ENCODE results near the gene STAG1. TPM values are rescaled to one million over a fixed set of nuclear protein-coding genes. Genes with fewer than 3 reads are reported as not detected.
"Not testable (repeated sequence)": the region's sequence is repeated elsewhere in the genome, so short reads cannot be mapped to it uniquely, and the experiment has no call there.

The STAG1 gene
- total and polyA plus RNA-seq, 9 of the 15 experiments (the other 6 are each of a cell fraction or from before 2014, with no cell fraction given), result 2.7 to 17.7 (median 8.8) TPM

DNA sequence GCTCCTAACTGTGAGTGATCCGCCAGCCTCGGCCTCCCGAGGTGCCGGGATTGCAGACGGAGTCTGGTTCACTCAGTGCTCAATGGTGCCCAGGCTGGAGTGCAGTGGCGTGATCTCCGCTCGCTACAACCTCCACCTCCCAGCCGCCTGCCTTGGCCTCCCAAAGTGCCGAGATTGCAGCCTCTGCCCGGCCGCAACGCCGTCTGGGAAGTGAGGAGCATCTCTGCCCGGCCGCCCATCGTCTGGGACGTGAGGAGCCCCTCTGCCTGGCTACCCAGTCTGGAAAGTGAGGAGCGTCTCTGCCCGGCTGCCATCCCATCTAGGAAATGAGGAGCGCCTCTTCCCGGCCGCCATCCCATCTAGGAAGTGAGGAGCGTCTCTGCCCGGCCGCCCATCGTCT, 29.3 kb downstream of the STAG1 start:
- H3K4me2 ChIP-seq (ENCODE audit: insufficient read depth, low read length); H3K9ac ChIP-seq (ENCODE audit: insufficient read depth in 1 of 2, low read depth in 2 of 2, low read length in 2 of 2); ATAC-seq; H4K20me1 ChIP-seq (replicated peaks; ENCODE audit: control insufficient read depth, insufficient read depth, low read length); DNase-seq (ENCODE audit: extremely low read depth in 1 of 4, low spot score in 3 of 4); BruUV-seq (replicated peaks); H3K27ac ChIP-seq (ENCODE audit: extremely low read depth, low read depth, low read length); FAIRE-seq; H2AFZ ChIP-seq (ENCODE audit: low read depth, low read length); H3K9me1 ChIP-seq (ENCODE audit: control insufficient read depth, insufficient read depth, low read length); H3K9me3 ChIP-seq (replicated peaks; ENCODE audit: control insufficient read depth, insufficient read depth, low read depth, low read length); H3K4me1 ChIP-seq (replicated peaks in 1 of 2; ENCODE audit: control insufficient read depth in 2 of 2, insufficient read depth in 2 of 2, low read length in 2 of 2); in situ Hi-C loops (cut with MboI); H3K4me3 ChIP-seq; CTCF ChIA-PET (ENCODE audit: low intra/inter-chr PET ratio); POLR2A ChIA-PET; intact Hi-C loops (cut with micrococcal nuclease); H3K27me3 ChIP-seq (ENCODE audit: control insufficient read depth in 2 of 2, insufficient read depth in 2 of 2, low read length in 2 of 2); H3K36me3 ChIP-seq (ENCODE audit: control insufficient read depth, insufficient read depth, low read length): not testable (repeated sequence)
- no CpG with 5 or more reads among the region's 27 CpGs for WGBS (ENCODE audit: insufficient coverage, low coverage, missing lambda C conversion rate)
- peaks cover 30% of the 10 kb centered on the region for H3K79me2 ChIP-seq (ENCODE audit: control insufficient read depth, insufficient read depth, low read length)

- H3K4me1 ChIP-seq (replicated peaks in 1 of 2; ENCODE audit: control insufficient read depth in 2 of 2, insufficient read depth in 2 of 2, low read length in 2 of 2); H3K9me1 ChIP-seq (ENCODE audit: control insufficient read depth, insufficient read depth, low read length); H3K9me3 ChIP-seq (replicated peaks; ENCODE audit: control insufficient read depth, insufficient read depth, low read depth, low read length); H3K4me3 ChIP-seq; H3K9ac ChIP-seq (ENCODE audit: insufficient read depth in 1 of 2, low read depth in 2 of 2, low read length in 2 of 2); BruUV-seq (replicated peaks); POLR2A ChIA-PET; CTCF ChIA-PET (ENCODE audit: low intra/inter-chr PET ratio); H4K20me1 ChIP-seq (replicated peaks; ENCODE audit: control insufficient read depth, insufficient read depth, low read length); intact Hi-C loops (cut with micrococcal nuclease); DNase-seq (ENCODE audit: extremely low read depth in 1 of 4, low spot score in 3 of 4); H3K27me3 ChIP-seq (ENCODE audit: control insufficient read depth in 2 of 2, insufficient read depth in 2 of 2, low read length in 2 of 2); H3K36me3 ChIP-seq (ENCODE audit: control insufficient read depth, insufficient read depth, low read length); H2AFZ ChIP-seq (ENCODE audit: low read depth, low read length); ATAC-seq; FAIRE-seq; H3K4me2 ChIP-seq (ENCODE audit: insufficient read depth, low read length); H3K27ac ChIP-seq (ENCODE audit: extremely low read depth, low read depth, low read length); in situ Hi-C loops (cut with MboI): not testable (repeated sequence)
- H3K79me2 ChIP-seq (ENCODE audit: control insufficient read depth, insufficient read depth, low read length), result peaks cover 33% of the 10 kb centered on the region
- whole genome bisulfite sequencing (ENCODE audit: insufficient coverage, low coverage, missing lambda C conversion rate), result no CpG with 5 or more reads among the region's 5 CpGs
These were observed 29.8 kb downstream of the STAG1 start for GRCh38 chr3:136722399-136722798.

All from K562 (cell line).